HTERT RPE-1 (cell line): ENCODE measurements around the gene AOC2.
"Not testable (repeated sequence)": the region's sequence is repeated elsewhere in the genome, so short reads cannot be mapped to it uniquely, and the experiment has no call there.

Experiments used
- in situ Hi-C: fragments of 300-500 bp; cut with MboI; formaldehyde crosslinking; loops from 4 replicates; pipeline ENCODE4 v1.14.3; 2020; ENCODE audit warnings: low sequenced_read_pairs

AOC2 gene

GRCh38 chr17:42853597-42853967 is 9.2 kb downstream of the AOC2 start:
- in situ Hi-C loops: no loop called here

- in situ Hi-C loops: no loop called here
Observed at GRCh38 chr17:42853968-42854790, 9.8 kb downstream of the AOC2 start.

GRCh38 chr17:42855048-42855596 is 10.7 kb downstream of the AOC2 start:
- in situ Hi-C loops: no loop called here

GRCh38 chr17:42856093-42856492 is 11.7 kb downstream of the AOC2 start:
- in situ Hi-C loops: not testable (repeated sequence)

GRCh38 chr17:42856516-42856915 is 12.1 kb downstream of the AOC2 start:
- in situ Hi-C loops: not testable (repeated sequence)

- in situ Hi-C loops: no loop called here
Observed at GRCh38 chr17:42857389-42857788, 13.0 kb downstream of the AOC2 start.

- in situ Hi-C loops: no loop called here
Observed at GRCh38 chr17:42865638-42866094, 21.3 kb downstream of the AOC2 start.

GRCh38 chr17:42866216-42866615 is 21.8 kb downstream of the AOC2 start:
- in situ Hi-C loops: no loop called here

GRCh38 chr17:42866631-42867575 is 22.5 kb downstream of the AOC2 start:
- in situ Hi-C loops: no loop called here

GRCh38 chr17:42867694-42868261 is 23.4 kb downstream of the AOC2 start:
- in situ Hi-C loops: not testable (repeated sequence)

- in situ Hi-C loops: no loop called here
Observed at GRCh38 chr17:42868338-42868737, 24.0 kb downstream of the AOC2 start.

- in situ Hi-C loops: no loop called here
Observed at GRCh38 chr17:42871647-42872046, 27.3 kb downstream of the AOC2 start.

GRCh38 chr17:42872251-42872965 is 28.0 kb downstream of the AOC2 start:
- in situ Hi-C loops: no loop called here

GRCh38 chr17:42873315-42873714 is 28.9 kb downstream of the AOC2 start:
- in situ Hi-C loops: no loop called here

- in situ Hi-C loops: not testable (repeated sequence)
Observed at GRCh38 chr17:42873932-42874695, 29.7 kb downstream of the AOC2 start.

GRCh38 chr17:42877037-42877436 is 32.7 kb downstream of the AOC2 start:
- in situ Hi-C loops: no loop called here

- in situ Hi-C loops: no loop called here
Observed at GRCh38 chr17:42878123-42878880, 33.9 kb downstream of the AOC2 start.

- in situ Hi-C loops: no loop called here
Observed at GRCh38 chr17:42878924-42879595, 34.7 kb downstream of the AOC2 start.
